HG03520 (cell line): ENCODE data around the gene NR4A3.
"Not testable (repeated sequence)": the region's sequence is repeated elsewhere in the genome, so short reads cannot be mapped to it uniquely, and the experiment has no call there.

Source experiments
- ATAC-seq: cut with Tn5 transposase; IDR thresholded peaks from one replicate; pipeline ENCODE4 v1.9.1; 2021; ENCODE audit warnings: mild to moderate bottlenecking, moderate library complexity; ENCODE audit not compliant: unreplicated experiment

Gene NR4A3

GRCh38 chr9:99832558-99832864 is 10.8 kb downstream of the NR4A3 start:
- no peak for ATAC-seq

GRCh38 chr9:99833735-99834134 is 12.1 kb downstream of the NR4A3 start:
- ATAC-seq, result no peak

- no peak for ATAC-seq
Observed at GRCh38 chr9:99834474-99834873, 12.8 kb downstream of the NR4A3 start.

DNA sequence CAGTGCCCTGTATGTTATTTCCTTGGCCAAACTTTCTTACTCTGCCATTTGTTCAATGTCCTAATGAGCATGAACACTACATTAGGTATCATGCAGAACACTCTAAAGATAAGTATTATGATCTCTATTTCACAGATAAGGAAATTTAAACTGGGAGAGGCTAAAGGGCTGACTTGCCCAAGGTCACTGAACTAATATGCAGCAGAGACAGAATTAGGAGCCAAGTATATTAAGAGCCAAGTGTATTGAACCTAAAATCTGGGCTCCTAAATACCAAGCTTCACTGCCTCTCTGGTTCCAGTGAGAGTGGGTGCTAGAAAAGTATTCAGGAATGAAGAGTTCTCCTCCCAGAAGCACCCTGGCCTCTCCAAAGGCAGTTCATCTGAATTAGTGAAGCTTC is 13.5 kb downstream of the NR4A3 start:
- no peak for ATAC-seq

DNA sequence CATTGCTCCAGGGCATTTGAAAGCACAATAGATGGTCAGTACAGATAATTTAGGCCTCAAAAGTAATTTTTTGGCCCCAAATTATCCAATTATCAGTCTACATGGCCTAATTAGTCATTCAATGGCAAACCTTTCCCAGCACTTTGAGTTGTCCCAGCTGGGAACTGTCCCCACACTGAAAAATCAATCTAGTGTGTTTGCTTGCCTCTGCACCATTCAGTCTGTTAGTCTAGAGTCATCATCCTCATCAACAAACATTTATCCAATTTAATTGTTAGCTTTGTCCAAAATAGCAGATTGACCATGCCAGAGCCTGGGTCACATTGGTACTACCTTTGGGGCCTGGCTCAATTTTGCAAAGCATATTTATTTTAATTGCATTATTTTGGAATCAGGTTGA is 13.9 kb downstream of the NR4A3 start:
- no peak for ATAC-seq

GRCh38 chr9:99840072-99840471 is 18.4 kb downstream of the NR4A3 start:
- ATAC-seq, result no peak

- ATAC-seq, result no peak
Observed at GRCh38 chr9:99845063-99845462, 23.4 kb downstream of the NR4A3 start.

GRCh38 chr9:99848447-99848846 is 26.8 kb downstream of the NR4A3 start:
- no peak for ATAC-seq

GRCh38 chr9:99850736-99851499 is 29.2 kb downstream of the NR4A3 start:
- ATAC-seq, result peak; percentile 8

GRCh38 chr9:99851500-99851822 is 29.8 kb downstream of the NR4A3 start:
- ATAC-seq, result peak; percentile 75

DNA sequence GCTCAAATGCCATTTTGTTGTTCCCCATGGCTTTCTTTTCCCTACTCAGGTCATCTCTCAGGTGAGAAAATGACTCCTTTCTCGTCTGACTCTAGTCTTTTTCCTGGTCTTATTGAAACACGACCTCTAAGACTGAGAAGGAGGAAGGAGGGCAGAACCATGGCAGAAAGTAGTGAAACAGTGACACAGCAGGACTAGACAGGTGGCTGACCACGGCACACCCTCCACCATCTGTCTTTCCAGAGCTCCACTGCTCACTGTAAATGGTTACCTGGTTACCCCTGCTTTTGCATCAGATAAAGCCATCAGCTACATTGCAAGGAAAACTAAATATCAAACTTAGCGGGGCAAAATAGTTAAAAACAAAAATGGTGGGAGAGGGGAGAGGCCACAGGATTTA is 30.9 kb downstream of the NR4A3 start:
- ATAC-seq, result peak; percentile 51

DNA sequence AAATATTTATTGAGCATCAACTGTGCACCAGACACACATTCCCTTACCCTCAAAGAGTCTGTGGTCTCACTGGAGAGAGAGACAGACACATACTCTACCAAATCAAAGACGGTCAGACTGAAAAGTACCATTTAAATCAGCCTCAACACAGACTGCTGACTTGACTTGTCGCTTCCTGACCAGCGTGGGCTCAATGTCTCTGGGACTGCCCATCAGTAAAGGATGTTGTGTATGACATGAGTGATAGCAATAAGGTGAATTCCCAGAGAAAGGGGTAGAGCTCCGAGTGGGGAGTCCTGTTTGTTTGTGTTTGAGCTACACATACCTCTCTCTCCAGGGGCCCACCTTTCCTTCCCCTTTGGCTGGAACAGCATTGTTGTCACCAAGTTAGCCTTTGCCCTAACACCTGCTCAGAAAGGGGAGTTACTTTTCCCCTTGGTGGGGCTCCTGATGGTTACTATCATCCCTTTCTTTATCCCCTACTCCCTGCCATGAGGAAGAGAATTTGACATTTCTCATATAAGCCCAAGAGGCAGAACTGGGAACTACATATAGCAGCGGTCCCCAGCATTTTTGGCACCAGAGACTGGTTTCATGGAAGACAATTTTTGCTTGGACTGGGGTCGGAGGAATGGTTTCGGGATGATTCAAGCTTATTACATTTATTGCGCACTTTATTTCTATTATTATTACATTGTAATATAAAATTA is 33.9 kb downstream of the NR4A3 start:
- ATAC-seq, result no peak

GRCh38 chr9:99857576-99857975 is 35.9 kb downstream of the NR4A3 start:
- ATAC-seq, result not testable (repeated sequence)

GRCh38 chr9:99858087-99858486 is 36.4 kb downstream of the NR4A3 start:
- no peak for ATAC-seq

DNA sequence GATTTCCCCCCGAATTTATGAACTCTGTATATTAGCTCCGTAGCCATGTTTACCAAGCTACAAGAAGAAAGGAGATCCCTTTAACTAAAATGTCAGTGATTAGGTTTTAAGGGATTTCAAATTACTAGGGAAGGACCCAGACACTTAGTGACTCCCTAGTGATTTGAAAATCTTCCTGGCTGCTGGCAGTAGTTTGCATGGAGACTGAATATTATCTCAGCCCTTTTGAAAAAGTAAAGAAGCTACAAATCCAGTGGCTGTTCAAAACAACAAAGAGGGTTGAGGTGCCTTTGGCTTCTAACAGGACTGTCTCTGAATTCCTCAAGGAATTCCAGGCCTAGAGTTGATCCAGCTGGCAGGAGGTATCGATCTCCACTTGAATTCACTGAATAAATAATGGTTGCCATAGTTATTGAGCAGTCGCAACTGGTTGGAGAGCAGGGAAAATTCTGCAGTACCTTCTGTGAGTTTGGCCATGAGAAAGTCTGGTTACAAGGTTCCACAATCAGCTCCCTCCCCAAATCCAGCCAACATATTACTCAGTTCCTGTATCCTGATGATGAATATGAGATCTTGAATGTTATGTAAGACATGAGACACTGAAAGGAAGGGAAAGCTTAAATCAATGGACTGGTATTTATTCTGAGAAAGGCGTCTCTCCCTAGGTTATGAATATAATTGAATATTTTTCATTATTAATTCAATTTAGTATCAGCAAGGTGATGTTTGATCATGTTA is 37.7 kb downstream of the NR4A3 start:
- ATAC-seq, result no peak

DNA sequence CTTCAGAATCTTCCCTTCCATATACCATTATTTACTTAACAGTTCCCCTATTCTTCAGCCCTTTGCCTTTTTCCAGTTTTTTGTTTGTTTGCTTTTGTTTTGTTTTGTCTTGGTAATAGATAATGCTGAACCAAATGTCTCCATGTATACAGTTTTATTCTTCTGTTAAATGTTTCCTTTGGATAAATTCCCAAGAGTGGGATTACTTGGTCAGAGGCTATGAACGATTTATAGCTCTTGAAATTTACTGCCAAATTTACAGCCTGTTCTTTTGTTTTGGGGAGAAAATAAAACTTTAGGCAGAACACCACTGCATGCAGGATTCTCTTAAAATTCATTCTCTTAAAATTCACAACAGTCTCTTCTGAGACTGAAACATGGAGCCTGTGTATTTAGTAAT is 38.6 kb downstream of the NR4A3 start:
- no peak for ATAC-seq

- no peak for ATAC-seq
Observed at GRCh38 chr9:99863955-99864354, 42.3 kb downstream of the NR4A3 start.

GRCh38 chr9:99866398-99866797 is 44.7 kb downstream of the NR4A3 start:
- no peak for ATAC-seq

GRCh38 chr9:99867536-99867935 is 45.9 kb downstream of the NR4A3 start:
- no peak for ATAC-seq

GRCh38 chr9:99867968-99868367 is 46.3 kb downstream of the NR4A3 start:
- ATAC-seq, result no peak

DNA sequence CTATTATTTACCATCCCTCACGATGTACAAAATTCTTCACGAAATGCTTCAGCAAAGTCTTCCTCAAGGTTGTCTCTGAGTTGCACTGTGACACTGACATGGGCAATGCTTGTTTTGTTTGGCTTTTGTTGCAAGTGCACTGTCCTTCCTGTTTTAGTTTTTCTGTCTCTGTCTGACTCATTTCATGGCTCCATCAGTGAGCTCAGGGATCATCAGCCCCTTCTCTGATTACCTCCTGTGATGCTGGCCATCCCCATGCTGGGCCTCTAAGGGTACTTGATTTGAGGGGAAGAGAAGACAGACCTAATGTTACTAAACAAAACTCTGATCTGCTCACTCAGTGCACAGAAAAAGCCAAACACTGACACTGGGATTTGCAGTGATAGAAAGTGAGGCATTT is 47.2 kb downstream of the NR4A3 start:
- peak; percentile 83 for ATAC-seq

- no peak for ATAC-seq
Observed at GRCh38 chr9:99870126-99870525, 48.4 kb downstream of the NR4A3 start.
